ENCODE results near the gene TRABD2B. TPM values are rescaled to one million over a fixed set of nuclear protein-coding genes. Genes with fewer than 3 reads are reported as not detected.

Gene TRABD2B
- total RNA-seq, 4 donors from 2014 or later: 0.63 to 3.1 (median 1.7) TPM

DNA sequence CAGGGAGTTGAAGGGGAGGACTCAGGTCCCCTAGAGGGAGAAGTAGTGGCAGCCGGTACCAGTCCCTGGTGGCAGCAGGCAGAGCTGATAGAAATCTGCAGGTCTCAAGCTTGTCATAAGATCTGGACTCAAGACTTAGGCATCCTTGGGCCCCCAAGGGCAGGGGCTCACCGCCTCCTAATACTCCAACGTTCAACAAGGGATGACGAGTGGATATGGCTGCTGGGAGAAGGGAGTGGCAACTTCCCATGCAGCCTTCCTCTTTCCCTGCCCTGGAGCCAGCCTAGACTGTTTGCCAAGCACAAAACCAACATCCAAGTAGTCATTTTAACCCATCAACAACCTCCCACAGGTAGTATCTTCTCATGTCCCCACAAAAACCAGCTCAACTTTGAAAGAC, 6.9 kb downstream of the TRABD2B start:
- no peak overlapping the region for H3K4me3 ChIP-seq (ENCODE audit: low read depth, poor library complexity, severe bottlenecking)
- intact Hi-C loops (cut with DNase I; ENCODE audit: low total_unique reads): loop anchor here (10.0 kb wide), 1 partner anchor 215 kb away; no protein-coding TSS in a partner anchor
- no peak for DNase-seq (ENCODE audit: low spot score in 2 of 2)
- TF ChIP-seq POLR2A (IDR thresholded peaks at IDR 0.05): no peak
- TF ChIP-seq CTCF (IDR thresholded peaks at IDR 0.05): no peak
- 53 to 65% methylated on average over 4 of the region's 4 CpGs for WGBS, 2 donors

GRCh38 chr1:47987601-47988000, 9.6 kb downstream of the TRABD2B start:
- WGBS, 2 donors: 80 to 89% methylated on average over 11 of the region's 11 CpGs
- H3K4me3 ChIP-seq (ENCODE audit: low read depth, poor library complexity, severe bottlenecking): no peak overlapping the region
- intact Hi-C loops (cut with DNase I; ENCODE audit: low total_unique reads): no loop called here
- DNase-seq (ENCODE audit: low spot score in 2 of 2): no peak
- TF ChIP-seq POLR2A (IDR thresholded peaks at IDR 0.05) (no peak), CTCF (IDR thresholded peaks at IDR 0.05) (no peak)

DNA sequence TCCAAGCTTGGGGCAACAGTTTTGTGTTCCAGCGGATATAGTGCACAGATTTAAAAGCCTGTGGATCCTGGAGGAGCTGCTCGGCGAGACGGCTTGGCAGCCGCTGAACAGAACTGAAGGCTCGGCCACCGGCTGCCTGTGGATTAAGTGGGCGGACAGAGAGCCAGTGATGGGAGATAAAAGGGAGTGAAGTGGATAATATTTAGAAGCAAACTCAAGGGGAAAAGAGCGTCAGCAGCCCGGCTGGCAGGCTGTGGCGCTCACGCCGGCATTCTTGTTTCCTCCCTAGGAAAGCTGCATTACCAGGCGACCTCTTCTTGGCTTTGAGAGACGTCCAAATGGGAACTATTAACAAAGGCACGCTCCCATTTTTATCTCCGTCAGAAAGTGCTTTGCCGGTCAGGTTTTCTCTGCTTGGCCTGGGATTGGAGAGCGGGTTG, 10.4 kb downstream of the TRABD2B start:
- intact Hi-C loops (cut with DNase I; ENCODE audit: low total_unique reads): no loop called here
- no peak for DNase-seq (ENCODE audit: low spot score in 2 of 2)
- WGBS, 2 donors: 39 to 46% methylated on average over 19 of the region's 19 CpGs
- TF ChIP-seq POLR2A (IDR thresholded peaks at IDR 0.05) (no peak), CTCF (IDR thresholded peaks at IDR 0.05) (no peak)
- H3K4me3 ChIP-seq (ENCODE audit: low read depth, poor library complexity, severe bottlenecking): no peak overlapping the region

GRCh38 chr1:47985018-47985417, 12.2 kb downstream of the TRABD2B start:
- intact Hi-C loops (cut with DNase I; ENCODE audit: low total_unique reads): loop anchor here (1.0 kb wide), 1 partner anchor 25 kb away; no protein-coding TSS in a partner anchor
- WGBS, 2 donors: 89 to 94% methylated on average over 4 of the region's 4 CpGs
- no peak overlapping the region for H3K4me3 ChIP-seq (ENCODE audit: low read depth, poor library complexity, severe bottlenecking)
- TF ChIP-seq POLR2A (IDR thresholded peaks at IDR 0.05): no peak
- TF ChIP-seq CTCF (IDR thresholded peaks at IDR 0.05): no peak
- no peak for DNase-seq (ENCODE audit: low spot score in 2 of 2)

GRCh38 chr1:47984175-47984789, 12.9 kb downstream of the TRABD2B start:
- WGBS, 2 donors: 46 to 54% methylated on average over 28 to 46 of the region's 46 CpGs
- intact Hi-C loops (cut with DNase I; ENCODE audit: low total_unique reads): no loop called here
- no peak overlapping the region for H3K4me3 ChIP-seq (ENCODE audit: low read depth, poor library complexity, severe bottlenecking)
- DNase-seq (ENCODE audit: low spot score in 2 of 2): no peak
- TF ChIP-seq CTCF (IDR thresholded peaks at IDR 0.05) (no peak), POLR2A (IDR thresholded peaks at IDR 0.05) (no peak)

DNA sequence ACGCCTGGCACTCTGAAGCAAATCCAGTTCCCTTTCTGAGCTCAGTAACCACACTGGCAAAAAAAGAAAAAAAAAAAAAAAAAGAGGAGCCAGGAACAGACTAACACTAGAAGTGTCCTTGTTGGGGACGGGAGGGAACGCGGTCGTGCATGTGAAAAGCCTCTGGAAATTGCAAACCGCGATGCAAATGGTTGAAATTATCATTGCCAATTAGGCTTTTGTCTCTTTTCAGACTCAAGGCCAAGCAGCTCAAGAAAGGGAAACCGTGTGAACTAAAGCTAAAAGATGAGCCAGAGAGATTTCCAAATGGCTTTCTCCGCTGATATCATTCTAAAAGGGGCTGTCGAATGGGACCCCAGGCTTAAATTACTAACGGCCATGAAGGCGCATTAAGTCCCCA, 13.5 kb downstream of the TRABD2B start:
- H3K4me3 ChIP-seq (ENCODE audit: low read depth, poor library complexity, severe bottlenecking): no peak overlapping the region
- DNase-seq (ENCODE audit: low spot score in 2 of 2): no peak
- 56 to 63% methylated on average over 12 of the region's 12 CpGs for WGBS, 2 donors
- intact Hi-C loops (cut with DNase I; ENCODE audit: low total_unique reads): no loop called here
- TF ChIP-seq POLR2A (IDR thresholded peaks at IDR 0.05) (no peak), CTCF (IDR thresholded peaks at IDR 0.05) (no peak)

Data from lower leg skin (tissue), 4 donors.